C4-2B (cell line): ENCODE measurements around the gene NABP2.

ENCODE experiments used
- ZFX ChIP-seq: fragments of 450-650 bp; IDR thresholded peaks from 2 replicates; pipeline ENCODE4 v1.6.1; 2017
- TF ChIP-seq, protein P1 (sequence below): fragments of 450-650 bp; conservative IDR thresholded peaks from 2 replicates; pipeline ENCODE4 v1.5.1; 2017; ENCODE audit warnings: mild to moderate bottlenecking

DNA sequence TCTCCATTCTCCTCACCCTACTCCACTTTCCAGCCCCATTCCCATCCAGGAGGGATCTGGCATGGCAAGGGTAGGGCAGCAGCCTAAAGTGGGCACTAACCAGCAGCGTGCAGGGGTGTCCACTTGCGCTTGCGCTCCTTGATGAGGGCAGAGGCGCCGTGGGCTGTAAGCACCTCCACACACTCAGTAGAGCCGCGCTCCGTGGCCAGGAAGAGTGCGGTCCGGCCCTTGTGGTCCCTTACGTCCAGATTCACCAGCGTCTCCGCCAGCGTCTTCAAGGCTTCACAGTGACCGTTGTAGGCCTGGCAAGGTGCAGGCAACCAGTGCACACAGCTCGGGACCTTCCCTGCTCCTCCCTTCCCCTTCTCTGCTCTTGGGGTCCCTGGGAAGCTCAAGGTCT lies 23.8 kb downstream of the NABP2 start:
- TF ChIP-seq, protein P1, sequence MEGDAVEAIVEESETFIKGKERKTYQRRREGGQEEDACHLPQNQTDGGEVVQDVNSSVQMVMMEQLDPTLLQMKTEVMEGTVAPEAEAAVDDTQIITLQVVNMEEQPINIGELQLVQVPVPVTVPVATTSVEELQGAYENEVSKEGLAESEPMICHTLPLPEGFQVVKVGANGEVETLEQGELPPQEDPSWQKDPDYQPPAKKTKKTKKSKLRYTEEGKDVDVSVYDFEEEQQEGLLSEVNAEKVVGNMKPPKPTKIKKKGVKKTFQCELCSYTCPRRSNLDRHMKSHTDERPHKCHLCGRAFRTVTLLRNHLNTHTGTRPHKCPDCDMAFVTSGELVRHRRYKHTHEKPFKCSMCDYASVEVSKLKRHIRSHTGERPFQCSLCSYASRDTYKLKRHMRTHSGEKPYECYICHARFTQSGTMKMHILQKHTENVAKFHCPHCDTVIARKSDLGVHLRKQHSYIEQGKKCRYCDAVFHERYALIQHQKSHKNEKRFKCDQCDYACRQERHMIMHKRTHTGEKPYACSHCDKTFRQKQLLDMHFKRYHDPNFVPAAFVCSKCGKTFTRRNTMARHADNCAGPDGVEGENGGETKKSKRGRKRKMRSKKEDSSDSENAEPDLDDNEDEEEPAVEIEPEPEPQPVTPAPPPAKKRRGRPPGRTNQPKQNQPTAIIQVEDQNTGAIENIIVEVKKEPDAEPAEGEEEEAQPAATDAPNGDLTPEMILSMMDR: no peak
- no peak for TF ChIP-seq ZFX
